A172 (cell line): ENCODE results near the gene PLIN4. TPM values are rescaled to one million over a fixed set of nuclear protein-coding genes. Genes with fewer than 3 reads are reported as not detected.

Experiments used
- DNase-seq: peaks from one replicate; pipeline ENCODE4 v3.0.0-alpha.2; 2015; ENCODE audit warnings: low spot score
- total RNA-seq: library from RNA; depleted of rRNA; stranded (reverse); fragments of >200 nt; shearing (Covaris generic); gene quantifications from 2 replicates; pipeline ENCODE4 v1.2.3, GENCODE V29; 2014

PLIN4 gene
- total RNA-seq, 1 experiment from 2014 or later: 0.17 TPM

GRCh38 chr19:4492337-4493103 lies 25.8 kb downstream of the PLIN4 start:
- no peak for DNase-seq

- no peak for DNase-seq
Observed at GRCh38 chr19:4491446-4491845, 26.8 kb downstream of the PLIN4 start.

GRCh38 chr19:4488496-4488895 lies 29.8 kb downstream of the PLIN4 start:
- DNase-seq: no peak

GRCh38 chr19:4487572-4487971 lies 30.7 kb downstream of the PLIN4 start:
- DNase-seq: no peak

GRCh38 chr19:4483385-4483784 lies 34.9 kb downstream of the PLIN4 start:
- DNase-seq: no peak

GRCh38 chr19:4482721-4483364 lies 35.4 kb downstream of the PLIN4 start:
- DNase-seq: no peak

GRCh38 chr19:4477034-4477801 lies 41.1 kb downstream of the PLIN4 start:
- peak; percentile 66 for DNase-seq

GRCh38 chr19:4474514-4475022 lies 43.7 kb downstream of the PLIN4 start:
- peak; percentile 27 for DNase-seq

GRCh38 chr19:4473763-4474513 lies 44.3 kb downstream of the PLIN4 start:
- no peak for DNase-seq

GRCh38 chr19:4473011-4473762 lies 45.1 kb downstream of the PLIN4 start:
- DNase-seq: no peak

GRCh38 chr19:4472174-4472974 lies 45.9 kb downstream of the PLIN4 start, which contains the start of gene HDGFL2:
Gene HDGFL2 (plus strand): TSS chr19:4472297. CDS start chr19:4472351, 54 bp downstream.
- no peak for DNase-seq

GRCh38 chr19:4471403-4472173 lies 46.7 kb downstream of the PLIN4 start:
- DNase-seq: peak; percentile 100

- no peak for DNase-seq
Observed at GRCh38 chr19:4467835-4468234, 50.5 kb downstream of the PLIN4 start.

- DNase-seq: no peak
Observed at GRCh38 chr19:4464815-4465581, 53.3 kb downstream of the PLIN4 start.

- peak; percentile 96 for DNase-seq
Observed at GRCh38 chr19:4457654-4458395, 60.5 kb downstream of the PLIN4 start, which contains the start of gene UBXN6. Gene UBXN6 (minus strand): TSS chr19:4457794. CDS start chr19:4457697, 97 bp downstream.

GRCh38 chr19:4456843-4457653 lies 61.2 kb downstream of the PLIN4 start:
- DNase-seq: no peak

GRCh38 chr19:4456476-4456842 lies 61.8 kb downstream of the PLIN4 start:
- DNase-seq: peak; percentile 63
